HG02852 (cell line): ENCODE results near the gene HORMAD2.

Experiments
- ATAC-seq: cut with Tn5 transposase; IDR thresholded peaks from one replicate; pipeline ENCODE4 v1.9.1; 2021; ENCODE audit warnings: mild to moderate bottlenecking, moderate library complexity; ENCODE audit not compliant: unreplicated experiment

Gene HORMAD2

DNA sequence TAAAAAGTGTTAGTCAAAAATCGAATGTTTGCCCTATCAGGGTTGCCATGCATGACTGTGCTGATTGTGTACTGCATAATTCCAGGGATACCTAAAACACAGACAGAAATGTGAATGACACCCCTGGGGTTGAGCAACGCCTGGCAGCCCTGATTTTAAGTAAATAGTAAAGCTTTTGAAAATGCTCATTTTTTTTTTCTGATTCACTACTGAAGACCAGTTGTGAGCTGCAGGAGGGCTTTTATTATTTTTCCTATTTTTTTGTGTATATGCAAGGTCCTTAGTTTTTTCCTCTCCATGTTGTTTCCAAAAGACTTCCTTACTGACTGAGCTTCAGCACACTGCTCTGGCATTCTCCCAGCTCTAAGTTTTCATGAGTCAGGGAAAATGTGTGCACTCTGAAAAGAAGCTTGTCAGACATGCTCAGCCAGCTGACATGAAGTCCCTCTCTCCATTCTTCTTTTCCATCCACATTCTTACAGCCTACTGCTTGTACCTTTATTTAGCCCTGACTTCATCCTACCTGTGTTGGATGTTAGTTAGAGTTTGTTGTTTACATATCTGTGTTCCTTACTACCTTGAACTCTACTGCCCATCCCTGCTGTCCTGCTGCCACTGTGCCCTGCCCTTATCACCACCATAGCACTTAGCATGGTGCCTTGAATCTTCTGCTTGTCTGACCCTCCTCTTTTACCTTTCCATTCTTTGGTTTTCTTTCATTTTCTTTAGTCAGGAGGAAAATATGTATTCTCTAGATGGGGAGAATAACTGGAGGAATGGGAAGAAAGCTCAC is 79.5 kb downstream of the HORMAD2 start:
- ATAC-seq, result no peak

DNA sequence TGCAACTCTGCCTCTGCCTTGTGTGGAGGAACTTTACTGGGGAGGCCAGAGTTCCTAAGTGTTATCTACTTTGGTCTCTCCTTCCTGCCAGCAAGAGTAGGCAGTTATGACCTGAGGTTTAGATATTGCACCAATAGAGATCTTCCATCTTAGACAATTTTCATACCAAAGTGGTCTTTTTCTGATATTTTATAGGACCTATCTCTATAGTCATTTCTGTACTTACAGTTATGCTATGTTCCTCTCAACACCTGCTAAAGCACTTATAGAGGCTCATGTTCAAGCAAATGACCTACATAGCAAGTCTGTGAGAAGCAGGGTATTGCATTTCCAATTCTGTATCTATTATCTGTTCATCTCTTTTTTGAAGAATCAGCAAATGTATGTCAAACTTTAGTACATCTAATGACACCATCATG is 80.8 kb downstream of the HORMAD2 start:
- no peak for ATAC-seq

DNA sequence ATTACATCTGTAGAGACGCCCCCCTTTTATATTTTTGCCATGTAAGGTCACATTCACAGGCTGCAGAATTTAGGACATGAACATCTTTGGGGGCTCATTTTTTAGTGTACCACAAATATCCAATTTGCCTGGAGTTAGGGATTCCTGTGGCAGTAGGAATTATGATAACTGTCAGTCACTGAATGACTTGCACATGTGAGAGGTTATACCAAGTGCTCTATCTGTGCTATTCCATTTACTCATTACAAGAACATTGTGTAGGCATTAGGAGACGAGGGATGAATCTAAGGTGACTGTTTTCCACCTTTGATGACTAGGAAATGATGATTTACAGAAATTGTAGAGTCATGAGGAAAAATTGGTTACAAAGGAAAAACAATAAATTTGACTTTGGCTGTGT is 87.0 kb downstream of the HORMAD2 start:
- no peak for ATAC-seq

DNA sequence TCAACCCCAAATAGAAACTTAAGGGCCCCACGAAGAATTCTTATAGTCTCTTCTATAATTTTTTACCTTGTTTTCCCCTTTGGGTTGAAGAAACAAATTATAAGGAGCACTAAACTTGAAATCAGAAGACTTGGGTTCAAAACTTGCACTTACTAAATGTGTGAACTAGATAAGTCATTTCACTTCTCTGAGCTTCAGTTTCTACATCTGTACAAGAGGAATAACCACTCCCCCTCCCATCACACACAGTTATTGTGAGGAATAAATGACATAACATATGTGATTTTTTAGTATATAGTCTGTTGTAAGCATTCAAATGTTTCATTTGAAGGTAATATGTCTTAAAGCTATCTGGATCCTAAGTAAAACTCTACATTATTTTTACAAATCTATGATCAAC is 87.5 kb downstream of the HORMAD2 start:
- no peak for ATAC-seq

DNA sequence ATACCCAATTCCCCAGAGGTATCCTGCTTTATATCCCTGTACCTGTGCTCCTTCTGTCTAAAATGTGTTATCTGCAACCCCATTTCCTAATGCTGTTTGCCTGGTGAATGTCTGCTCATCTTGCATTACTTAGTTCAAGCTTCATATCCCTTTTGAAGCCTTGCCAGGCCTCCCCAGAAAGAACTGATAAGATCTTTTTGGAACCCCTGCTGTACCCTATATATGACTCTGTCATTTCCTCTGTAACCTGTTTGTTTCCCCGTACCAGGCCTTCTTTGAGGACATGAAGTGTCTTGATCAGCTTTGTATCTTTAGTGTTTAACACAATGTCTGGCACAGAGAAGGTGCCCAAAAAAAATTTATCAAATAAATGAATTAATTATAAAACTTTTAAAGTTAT is 88.7 kb downstream of the HORMAD2 start:
- no peak for ATAC-seq

DNA sequence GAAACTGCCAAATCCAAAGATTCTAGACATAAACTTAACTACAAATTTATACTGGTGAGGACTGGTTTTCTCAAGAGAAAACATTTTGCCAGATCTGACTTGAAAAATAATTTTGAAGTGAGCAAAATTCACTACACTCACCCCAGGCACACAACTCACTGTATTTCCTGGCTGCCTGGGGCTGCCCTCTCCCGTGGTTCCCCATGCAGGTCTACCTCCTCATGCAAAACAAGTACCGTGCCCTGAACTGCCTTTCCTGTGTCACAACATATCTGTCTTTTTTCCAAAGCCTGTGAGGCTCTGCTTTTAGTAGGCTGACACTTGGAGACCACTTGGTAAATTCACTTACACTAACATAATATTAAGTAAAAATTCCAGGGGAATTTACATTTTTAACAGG is 89.9 kb downstream of the HORMAD2 start:
- ATAC-seq, result no peak

DNA sequence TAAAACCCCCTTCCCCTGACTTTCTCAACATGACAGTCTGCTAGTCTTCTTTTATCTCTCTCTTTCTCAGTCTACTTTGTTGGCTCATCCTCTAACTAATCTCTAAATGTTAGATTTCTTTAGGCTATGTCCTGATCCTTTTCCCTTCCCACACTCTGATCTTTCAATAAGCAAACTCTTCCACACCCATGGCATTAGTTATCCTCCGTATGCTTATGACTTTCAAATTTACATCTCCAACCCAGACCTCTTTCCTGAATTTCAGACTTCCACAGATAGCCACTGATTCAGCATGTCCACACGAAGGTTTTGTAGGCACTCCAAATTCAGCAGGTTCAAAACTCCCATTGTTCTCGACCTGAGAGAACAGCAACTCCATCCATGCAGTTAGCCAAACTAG is 90.7 kb downstream of the HORMAD2 start:
- ATAC-seq, result no peak

DNA sequence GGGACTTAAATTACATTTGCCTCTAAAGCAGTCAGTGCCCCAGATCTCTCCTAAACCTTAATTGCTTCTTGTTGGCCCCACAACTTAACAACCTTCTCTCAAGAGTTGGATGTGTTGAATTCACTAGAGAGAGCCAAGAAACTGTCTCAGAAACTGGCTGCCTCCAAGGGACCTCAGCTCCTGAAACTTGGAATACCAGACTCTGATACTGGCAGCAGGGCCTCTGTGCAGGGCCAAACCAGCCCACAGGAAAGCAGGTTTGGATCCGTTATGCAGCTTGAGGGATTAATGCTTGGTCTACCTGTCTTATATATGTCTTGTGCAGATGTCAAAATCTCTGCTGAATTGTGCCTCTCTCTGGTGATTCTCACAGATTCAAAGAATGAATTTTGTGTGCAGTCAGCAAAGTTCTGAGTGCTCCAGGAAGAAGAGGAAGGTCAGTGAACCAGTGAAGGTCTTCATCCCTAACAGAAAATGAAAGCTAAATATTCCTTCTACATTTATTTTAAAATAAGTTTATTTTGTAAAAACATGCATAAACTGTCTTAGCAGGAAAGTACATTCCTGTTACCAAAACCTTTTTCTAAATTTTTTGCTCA is 95.5 kb downstream of the HORMAD2 start:
- no peak for ATAC-seq

DNA sequence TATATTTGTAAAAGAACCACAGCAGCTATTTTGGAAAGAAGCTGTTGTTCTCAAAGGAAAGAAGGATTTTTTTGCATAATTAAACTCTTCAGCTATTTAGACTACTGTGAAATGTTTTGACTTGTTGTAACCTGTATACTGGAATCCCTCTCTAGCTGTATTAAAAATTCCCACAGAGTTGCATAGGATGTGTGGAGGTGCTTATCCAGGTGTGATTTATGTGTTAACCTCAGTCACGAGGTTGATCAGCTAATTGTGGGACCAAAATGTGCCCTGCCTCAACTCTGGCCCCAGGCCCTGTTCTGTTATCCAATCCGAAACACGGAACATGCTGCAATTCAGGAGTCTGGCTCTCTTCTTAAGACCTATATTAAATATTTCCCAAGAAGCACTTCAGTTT is 96.2 kb downstream of the HORMAD2 start:
- ATAC-seq, result no peak

DNA sequence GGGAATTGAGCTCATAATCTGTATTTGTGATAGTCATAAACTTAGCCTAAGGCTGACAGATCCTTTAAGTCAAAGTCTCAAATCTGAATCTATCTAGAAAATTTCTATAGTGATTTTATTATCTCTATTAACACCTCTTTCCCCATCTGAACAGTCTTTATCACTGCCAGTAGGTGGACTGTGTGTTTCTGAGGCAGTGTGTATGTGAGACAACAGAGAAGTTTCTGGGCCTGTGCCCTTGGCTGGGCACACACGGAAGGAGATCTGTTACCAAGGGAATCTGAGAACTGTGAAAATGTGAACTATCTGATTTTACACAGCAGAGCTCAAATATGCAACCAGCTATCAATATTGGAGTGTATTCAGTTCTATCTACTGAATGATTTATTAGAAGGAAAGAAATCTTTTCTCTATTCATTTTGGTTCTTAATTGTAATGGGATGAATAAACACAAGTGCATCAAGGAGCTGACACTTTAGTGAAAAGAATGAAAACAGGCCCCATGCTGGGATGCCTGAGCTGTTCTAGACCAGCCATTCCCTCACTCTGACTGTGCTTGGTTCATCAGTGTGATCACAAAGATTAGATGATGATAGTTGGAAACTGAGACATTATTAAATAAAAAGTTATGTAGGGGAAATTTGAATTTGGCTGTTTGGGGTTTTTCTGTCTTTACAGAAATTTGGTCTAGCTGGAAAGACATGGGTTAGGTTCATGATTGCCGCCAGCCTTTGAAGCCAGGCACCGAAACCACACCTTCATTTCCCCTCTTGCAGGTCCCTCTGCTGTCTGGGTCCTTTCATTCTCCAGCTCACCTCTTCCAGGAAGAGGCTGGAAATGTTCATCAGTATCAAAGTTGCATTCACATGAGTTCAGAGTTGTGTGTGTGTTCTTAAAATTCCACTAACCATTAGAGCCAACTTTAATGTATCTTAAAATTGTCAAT is 98.2 kb downstream of the HORMAD2 start:
- ATAC-seq, result no peak

DNA sequence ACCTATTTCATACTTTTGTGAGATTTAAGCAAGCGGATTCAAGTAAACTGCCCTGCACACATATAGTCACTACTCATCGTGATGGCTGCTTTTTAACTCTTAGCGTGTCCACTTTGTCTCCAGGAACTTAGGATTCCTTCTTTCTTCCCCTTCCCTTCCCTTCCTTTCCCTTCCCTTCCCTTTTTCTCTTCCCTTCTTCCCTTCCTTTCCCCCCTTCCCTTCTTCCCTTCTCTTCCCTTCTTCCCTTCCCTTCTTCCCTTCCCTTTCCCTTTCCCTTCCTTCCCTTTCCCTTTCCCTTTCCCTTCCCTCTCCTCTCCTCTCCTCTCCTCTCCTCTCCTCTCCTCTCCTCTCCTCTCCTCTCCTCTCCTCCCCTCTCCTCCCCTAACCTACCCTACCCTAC is 100.4 kb downstream of the HORMAD2 start:
- no peak for ATAC-seq

DNA sequence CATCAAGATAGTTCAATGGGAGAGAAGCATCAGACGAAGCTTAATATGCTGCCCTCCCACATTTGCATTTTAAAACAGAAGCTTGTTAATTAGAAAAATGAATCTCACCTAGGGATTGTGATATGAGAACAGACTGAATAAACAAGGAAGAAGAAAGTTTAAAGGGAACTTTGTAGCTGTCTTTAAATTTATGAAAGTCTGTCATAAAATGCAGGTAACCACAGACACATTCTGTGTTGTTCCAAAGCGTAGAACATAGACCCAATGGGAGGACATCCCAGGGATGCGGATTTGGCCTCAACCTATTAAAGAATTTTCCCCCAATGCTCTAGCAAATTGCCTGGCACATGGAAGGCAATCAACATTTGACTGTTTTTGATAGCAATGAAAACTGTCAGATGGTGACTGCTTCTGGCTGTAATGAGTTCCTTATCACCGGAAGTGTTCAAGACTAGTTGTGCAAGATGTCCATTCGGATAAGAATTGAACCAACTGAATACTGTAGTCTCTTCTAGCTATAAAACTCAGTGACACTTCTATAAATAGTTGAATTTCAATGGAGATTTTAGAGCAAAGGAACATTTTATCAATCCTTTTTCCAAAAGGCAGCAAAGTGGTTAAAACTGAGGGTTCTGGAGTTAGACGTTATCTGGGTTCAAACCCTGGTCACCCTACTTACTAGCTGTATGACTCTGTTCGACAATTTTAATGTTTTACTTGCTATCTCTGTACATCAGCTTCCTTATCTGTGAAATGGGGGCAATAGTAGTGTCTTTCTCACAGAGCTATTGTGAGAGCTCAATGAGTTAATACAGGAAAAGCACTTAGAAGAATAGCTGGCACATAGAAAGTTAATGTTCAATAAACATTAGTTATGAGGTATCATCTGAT is 101.4 kb downstream of the HORMAD2 start:
- no peak for ATAC-seq

DNA sequence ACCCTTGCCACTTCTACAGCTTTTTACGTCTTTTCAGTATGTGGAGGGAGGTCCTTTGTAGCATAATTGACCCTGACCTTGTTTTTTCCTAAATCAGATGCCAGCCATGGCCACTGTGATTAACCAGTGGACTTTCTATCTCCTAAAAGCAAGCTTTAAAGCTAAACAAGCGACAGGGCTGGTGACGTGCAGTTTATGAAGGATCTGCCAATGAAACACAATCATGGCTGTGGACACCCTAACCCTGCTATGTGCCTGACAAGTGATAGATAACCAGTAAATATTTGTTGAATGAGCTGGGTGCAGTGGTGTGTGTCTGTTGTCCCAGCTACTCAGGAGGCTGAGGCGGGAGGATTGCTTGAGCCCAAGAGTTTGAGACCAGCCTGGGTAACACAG is 102.1 kb downstream of the HORMAD2 start:
- ATAC-seq, result no peak

DNA sequence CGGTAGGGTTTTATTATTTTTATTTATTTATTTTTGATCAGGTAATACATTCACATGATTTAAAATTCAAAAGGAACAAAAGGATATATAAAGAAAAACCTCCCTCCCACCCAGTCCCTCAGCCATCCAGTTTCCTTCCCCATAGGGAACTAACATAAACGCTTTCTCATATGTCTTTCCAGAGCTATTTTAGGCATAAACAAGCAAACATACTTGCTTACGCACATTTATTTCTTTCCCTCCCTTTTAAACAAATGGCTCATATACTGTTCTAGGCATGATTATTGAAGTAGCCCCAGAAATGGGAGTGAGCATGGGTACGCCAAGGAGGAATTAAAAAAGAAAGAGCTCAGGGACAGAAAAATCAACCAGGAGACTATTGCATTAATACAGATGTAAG is 102.6 kb downstream of the HORMAD2 start:
- no peak for ATAC-seq

DNA sequence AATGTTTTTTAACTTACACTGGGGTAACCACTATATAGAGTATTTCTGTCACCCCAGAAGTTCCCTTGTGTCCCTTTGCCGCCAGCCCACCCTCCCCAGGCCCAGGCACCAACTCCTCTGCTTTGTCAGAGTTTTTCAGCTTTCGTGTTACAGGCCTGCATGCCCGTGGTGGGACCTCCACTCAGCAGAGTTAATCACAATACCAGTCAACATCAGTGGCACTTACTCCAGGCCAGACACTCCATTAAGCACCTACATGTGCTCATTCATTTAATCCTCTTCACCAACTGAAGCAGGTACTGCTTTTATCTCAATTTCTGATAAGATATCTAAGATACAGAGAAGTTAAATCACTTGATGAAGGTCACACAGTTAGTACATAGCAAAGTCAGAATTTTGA is 103.0 kb downstream of the HORMAD2 start:
- no peak for ATAC-seq

DNA sequence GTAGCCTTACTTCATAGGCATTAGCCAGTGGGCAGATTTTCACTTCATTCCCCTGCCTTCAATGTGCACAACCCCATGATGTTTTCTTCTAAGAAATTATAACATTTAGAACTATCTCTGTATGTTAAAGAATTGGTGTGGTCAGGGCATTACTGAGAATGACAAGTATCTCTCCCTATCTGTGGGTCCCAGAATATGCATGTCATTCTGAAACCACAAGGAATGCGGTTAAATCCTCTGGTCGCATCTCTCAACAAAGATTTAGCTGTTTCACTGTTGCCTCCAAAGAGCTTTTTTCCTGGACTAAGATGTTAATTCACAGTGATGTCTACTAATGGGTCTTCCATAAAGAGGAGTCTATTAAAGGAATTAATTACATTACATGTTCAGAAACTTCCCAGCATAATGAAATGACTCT is 103.6 kb downstream of the HORMAD2 start:
- no peak for ATAC-seq

DNA sequence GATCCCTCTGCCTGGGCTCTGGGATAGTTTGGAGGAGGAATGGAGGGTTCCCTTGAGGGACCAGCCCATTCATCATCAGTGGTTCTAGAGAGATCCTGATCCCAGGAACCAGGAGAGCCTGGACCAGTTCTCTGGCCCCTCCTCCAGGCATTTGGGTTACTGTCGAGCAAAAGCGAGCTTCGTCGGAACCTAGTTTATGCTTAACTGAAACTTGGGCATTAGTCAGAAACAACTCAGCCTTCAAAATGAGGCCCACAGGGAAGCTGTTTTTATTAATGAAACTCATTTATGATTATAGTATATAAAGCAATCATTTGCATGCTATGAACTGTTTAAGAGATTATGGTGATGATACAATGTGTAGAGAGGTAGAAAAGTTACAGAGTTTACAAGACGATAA is 104.9 kb downstream of the HORMAD2 start:
- ATAC-seq, result no peak

DNA sequence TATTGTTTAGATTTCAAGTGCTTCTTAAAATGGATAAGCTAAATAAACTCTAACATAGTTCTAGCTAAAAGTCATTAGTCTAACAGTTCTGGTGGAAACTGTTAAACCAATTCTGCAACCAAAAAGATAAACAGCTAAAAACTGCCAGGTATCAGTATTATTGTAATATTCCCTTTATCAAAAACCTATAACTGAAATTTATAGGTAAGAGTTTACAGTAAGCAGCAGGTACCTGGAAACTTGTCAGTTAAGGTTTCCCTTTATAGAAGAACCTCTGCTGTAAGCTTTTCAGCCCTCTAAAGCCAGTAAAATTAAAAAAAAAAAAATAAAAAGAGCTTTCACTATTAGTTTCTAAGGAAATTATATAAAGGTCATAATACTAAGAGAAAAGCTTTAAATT is 105.3 kb downstream of the HORMAD2 start:
- ATAC-seq, result no peak

DNA sequence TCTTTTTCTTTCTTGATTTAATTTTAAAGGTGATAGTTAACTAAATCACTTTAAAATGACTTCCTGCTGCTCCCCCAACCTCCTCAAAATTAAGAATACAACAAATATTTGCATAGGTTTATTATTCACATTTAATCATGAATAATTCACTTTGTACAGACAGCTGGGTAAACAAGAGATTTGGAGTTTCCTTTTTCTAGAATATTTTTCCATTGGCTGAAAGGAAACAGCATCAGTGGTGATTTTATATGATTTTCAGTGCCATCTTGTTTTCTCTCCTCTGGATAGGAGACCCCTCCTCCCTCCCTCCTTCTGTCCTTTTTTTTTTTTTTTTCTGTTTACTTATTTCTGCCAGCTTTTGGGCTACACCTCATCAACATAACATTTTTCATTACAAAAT is 105.8 kb downstream of the HORMAD2 start:
- no peak for ATAC-seq

DNA sequence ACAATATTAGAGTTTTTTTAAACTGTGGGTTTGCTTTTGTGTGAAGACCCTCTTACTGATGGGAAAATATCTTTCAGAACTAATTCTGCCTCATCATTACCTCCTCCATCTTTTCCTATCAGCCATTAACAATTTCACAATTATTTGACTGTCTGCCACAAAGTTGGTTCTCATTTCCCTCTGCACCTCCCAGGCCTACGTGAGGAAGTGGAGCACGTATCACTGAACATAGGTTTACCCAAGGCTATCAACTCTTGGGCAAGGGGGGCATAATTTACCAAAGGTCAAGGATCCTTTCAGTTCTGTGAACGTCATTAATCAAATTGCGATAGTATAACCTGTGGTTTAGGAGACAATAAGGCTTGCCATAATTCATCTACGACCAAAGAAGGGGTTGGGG is 106.2 kb downstream of the HORMAD2 start:
- ATAC-seq, result no peak

DNA sequence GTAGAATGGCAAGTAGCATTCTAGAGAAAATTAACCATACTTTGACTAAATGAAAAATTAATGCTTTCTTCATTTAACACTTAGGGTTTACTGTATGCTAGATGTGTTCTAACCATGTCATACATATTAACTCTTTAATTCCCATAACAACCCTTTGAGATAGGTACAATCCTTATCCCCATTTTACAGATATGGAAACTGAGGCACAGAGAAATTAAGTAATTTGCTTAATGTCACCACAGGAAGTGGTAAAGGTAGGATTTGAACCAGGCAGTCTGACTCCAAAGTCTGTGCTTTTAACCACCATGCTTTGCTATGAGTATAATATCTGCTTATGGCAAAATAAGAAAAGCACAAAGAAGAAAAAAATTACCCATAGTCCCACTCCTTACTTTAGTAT is 106.8 kb downstream of the HORMAD2 start:
- no peak for ATAC-seq
